ENCODE results near the gene NMT1.

DNA sequence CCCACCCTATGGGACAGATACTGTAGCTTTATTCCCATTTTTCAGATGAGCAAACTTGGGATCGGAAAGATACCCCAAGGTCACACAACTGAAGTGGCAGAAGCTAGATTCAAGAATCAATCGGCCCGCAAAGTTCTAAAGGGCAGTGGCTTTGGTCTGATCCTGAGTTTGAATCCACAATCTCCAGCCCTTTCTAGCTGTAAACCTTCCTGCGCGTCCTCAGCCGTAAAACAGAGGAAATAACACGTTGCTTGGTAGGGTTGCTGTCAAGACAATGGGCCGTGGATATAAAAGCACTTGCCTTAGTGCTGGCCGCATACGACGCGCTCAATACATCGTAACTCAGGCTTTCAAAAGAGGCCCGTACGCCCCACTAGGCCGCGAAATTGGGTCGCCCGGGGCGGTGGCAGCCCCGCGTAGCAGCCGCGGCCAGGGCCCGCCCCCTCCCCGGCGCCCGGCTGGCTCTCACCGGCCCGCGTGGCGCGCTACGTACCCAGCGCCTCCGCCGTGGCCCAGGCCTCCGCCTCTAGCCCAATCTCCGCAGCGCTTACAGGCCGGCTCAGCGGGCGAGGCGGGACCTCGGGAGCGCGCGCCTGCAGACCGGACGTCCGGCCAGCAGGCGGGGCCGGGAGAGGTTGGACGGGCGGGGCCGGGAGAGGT, 9.9 kb upstream of the NMT1 start, which contains the start of gene DCAKD:
- TF ChIP-seq, protein P1, sequence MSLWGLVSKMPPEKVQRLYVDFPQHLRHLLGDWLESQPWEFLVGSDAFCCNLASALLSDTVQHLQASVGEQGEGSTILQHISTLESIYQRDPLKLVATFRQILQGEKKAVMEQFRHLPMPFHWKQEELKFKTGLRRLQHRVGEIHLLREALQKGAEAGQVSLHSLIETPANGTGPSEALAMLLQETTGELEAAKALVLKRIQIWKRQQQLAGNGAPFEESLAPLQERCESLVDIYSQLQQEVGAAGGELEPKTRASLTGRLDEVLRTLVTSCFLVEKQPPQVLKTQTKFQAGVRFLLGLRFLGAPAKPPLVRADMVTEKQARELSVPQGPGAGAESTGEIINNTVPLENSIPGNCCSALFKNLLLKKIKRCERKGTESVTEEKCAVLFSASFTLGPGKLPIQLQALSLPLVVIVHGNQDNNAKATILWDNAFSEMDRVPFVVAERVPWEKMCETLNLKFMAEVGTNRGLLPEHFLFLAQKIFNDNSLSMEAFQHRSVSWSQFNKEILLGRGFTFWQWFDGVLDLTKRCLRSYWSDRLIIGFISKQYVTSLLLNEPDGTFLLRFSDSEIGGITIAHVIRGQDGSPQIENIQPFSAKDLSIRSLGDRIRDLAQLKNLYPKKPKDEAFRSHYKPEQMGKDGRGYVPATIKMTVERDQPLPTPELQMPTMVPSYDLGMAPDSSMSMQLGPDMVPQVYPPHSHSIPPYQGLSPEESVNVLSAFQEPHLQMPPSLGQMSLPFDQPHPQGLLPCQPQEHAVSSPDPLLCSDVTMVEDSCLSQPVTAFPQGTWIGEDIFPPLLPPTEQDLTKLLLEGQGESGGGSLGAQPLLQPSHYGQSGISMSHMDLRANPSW (CRISPR knock-in tag; conservative IDR thresholded peaks at IDR 0.05; ENCODE audit: low read depth): no peak
- TF ChIP-seq, protein P2, sequence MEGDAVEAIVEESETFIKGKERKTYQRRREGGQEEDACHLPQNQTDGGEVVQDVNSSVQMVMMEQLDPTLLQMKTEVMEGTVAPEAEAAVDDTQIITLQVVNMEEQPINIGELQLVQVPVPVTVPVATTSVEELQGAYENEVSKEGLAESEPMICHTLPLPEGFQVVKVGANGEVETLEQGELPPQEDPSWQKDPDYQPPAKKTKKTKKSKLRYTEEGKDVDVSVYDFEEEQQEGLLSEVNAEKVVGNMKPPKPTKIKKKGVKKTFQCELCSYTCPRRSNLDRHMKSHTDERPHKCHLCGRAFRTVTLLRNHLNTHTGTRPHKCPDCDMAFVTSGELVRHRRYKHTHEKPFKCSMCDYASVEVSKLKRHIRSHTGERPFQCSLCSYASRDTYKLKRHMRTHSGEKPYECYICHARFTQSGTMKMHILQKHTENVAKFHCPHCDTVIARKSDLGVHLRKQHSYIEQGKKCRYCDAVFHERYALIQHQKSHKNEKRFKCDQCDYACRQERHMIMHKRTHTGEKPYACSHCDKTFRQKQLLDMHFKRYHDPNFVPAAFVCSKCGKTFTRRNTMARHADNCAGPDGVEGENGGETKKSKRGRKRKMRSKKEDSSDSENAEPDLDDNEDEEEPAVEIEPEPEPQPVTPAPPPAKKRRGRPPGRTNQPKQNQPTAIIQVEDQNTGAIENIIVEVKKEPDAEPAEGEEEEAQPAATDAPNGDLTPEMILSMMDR (IDR thresholded peaks at IDR 0.05): no peak
- no peak for TF ChIP-seq ATF1 (CRISPR knock-in tag; IDR thresholded peaks at IDR 0.05)
- TF ChIP-seq ZNF263 (CRISPR knock-in tag; IDR thresholded peaks at IDR 0.05; ENCODE audit: low read depth): no peak
- no peak for TF ChIP-seq MYBL2 (CRISPR knock-in tag; IDR thresholded peaks at IDR 0.05)
- TF ChIP-seq, protein P3, sequence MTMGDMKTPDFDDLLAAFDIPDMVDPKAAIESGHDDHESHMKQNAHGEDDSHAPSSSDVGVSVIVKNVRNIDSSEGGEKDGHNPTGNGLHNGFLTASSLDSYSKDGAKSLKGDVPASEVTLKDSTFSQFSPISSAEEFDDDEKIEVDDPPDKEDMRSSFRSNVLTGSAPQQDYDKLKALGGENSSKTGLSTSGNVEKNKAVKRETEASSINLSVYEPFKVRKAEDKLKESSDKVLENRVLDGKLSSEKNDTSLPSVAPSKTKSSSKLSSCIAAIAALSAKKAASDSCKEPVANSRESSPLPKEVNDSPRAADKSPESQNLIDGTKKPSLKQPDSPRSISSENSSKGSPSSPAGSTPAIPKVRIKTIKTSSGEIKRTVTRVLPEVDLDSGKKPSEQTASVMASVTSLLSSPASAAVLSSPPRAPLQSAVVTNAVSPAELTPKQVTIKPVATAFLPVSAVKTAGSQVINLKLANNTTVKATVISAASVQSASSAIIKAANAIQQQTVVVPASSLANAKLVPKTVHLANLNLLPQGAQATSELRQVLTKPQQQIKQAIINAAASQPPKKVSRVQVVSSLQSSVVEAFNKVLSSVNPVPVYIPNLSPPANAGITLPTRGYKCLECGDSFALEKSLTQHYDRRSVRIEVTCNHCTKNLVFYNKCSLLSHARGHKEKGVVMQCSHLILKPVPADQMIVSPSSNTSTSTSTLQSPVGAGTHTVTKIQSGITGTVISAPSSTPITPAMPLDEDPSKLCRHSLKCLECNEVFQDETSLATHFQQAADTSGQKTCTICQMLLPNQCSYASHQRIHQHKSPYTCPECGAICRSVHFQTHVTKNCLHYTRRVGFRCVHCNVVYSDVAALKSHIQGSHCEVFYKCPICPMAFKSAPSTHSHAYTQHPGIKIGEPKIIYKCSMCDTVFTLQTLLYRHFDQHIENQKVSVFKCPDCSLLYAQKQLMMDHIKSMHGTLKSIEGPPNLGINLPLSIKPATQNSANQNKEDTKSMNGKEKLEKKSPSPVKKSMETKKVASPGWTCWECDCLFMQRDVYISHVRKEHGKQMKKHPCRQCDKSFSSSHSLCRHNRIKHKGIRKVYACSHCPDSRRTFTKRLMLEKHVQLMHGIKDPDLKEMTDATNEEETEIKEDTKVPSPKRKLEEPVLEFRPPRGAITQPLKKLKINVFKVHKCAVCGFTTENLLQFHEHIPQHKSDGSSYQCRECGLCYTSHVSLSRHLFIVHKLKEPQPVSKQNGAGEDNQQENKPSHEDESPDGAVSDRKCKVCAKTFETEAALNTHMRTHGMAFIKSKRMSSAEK (CRISPR knock-in tag; IDR thresholded peaks at IDR 0.05; ENCODE audit: borderline replicate concordance): no peak
- TF ChIP-seq NFYB (CRISPR knock-in tag; conservative IDR thresholded peaks at IDR 0.05; ENCODE audit: low read depth): 0 out of 2 replicates have a peak, but pooled peaks have one; percentile 32
- TF ChIP-seq, protein P4, sequence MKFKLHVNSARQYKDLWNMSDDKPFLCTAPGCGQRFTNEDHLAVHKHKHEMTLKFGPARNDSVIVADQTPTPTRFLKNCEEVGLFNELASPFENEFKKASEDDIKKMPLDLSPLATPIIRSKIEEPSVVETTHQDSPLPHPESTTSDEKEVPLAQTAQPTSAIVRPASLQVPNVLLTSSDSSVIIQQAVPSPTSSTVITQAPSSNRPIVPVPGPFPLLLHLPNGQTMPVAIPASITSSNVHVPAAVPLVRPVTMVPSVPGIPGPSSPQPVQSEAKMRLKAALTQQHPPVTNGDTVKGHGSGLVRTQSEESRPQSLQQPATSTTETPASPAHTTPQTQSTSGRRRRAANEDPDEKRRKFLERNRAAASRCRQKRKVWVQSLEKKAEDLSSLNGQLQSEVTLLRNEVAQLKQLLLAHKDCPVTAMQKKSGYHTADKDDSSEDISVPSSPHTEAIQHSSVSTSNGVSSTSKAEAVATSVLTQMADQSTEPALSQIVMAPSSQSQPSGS (CRISPR knock-in tag; IDR thresholded peaks at IDR 0.05; ENCODE audit: borderline replicate concordance, low read depth): no peak
